ENCODE data around the gene TNFRSF1A. TPM values are rescaled to one million over a fixed set of nuclear protein-coding genes. Genes with fewer than 3 reads are reported as not detected.

Gene TNFRSF1A
- total RNA-seq, 1 donor from 2014 or later, result 185 TPM

DNA sequence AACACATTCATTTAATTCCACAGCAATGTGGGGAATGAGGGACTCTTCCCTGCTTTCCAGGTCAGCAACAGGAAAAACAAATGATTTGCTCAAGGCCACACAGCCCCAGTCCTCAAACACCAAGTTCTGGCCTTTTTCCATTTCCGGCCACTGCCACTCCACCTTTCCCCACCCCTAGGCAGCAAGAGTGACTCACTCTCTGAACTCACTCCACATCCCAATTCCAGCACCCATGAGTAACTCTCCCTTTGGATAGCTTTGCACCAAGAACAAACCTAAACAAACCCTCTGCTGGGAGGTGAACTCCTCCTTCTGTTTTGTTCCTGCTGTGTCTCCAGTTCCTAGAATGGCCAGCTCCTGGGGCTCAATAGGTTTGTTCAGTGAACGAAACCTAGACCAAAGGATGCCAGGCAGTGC is 61.8 kb downstream of the TNFRSF1A start:
- Histone ChIP-seq H3K4me1 (peaks cover 26% of the 10 kb centered on the region), H3K27me3 (no peaks in the 10 kb centered on the region), H3K4me3 (no peak overlapping the region), H3K36me3 (no peaks in the 10 kb centered on the region), H3K27ac (peak overlapping the region; percentile 95), H3K9me3 (no peaks in the 10 kb centered on the region)
- peak; percentile 79 for DNase-seq
- peak; percentile 49 for ATAC-seq
- intact Hi-C loops (cut with DNase I), result loop anchor here (5.0 kb wide), 2 partner anchors 83 to 213 kb away; no protein-coding TSS in a partner anchor
- TF ChIP-seq, protein P1, sequence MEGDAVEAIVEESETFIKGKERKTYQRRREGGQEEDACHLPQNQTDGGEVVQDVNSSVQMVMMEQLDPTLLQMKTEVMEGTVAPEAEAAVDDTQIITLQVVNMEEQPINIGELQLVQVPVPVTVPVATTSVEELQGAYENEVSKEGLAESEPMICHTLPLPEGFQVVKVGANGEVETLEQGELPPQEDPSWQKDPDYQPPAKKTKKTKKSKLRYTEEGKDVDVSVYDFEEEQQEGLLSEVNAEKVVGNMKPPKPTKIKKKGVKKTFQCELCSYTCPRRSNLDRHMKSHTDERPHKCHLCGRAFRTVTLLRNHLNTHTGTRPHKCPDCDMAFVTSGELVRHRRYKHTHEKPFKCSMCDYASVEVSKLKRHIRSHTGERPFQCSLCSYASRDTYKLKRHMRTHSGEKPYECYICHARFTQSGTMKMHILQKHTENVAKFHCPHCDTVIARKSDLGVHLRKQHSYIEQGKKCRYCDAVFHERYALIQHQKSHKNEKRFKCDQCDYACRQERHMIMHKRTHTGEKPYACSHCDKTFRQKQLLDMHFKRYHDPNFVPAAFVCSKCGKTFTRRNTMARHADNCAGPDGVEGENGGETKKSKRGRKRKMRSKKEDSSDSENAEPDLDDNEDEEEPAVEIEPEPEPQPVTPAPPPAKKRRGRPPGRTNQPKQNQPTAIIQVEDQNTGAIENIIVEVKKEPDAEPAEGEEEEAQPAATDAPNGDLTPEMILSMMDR (IDR thresholded peaks at IDR 0.05), result no peak

DNA sequence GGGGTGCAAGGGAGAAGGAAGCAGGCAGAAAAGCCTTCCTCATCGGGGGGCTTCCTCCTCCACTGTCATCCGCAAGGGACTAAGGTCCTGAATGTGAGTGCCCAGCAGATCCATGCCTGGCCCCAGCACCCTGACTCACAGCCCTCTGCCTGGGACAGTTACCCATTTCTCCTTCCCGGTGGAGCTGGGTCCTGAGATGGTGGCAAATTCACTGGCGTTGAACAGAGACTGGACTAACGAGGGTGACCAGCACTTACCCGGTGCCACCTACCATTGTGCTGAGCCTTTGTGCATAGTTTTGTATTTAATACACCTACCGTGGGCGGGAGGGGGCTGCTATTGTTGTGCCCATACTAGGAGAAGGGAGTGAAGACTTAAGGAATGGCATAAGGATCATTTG is 62.2 kb downstream of the TNFRSF1A start:
- Histone ChIP-seq H3K4me1 (peaks cover 28% of the 10 kb centered on the region), H3K36me3 (no peaks in the 10 kb centered on the region), H3K4me3 (no peak overlapping the region), H3K27me3 (no peaks in the 10 kb centered on the region), H3K27ac (peak overlapping the region; percentile 95), H3K9me3 (no peaks in the 10 kb centered on the region)
- DNase-seq (peak; percentile 62), ATAC-seq (no peak)
- TF ChIP-seq, protein P1 (IDR thresholded peaks at IDR 0.05), result no peak
- intact Hi-C loops (cut with DNase I), result loop anchor here (5.0 kb wide), 2 partner anchors 82 to 212 kb away; no protein-coding TSS in a partner anchor

DNA sequence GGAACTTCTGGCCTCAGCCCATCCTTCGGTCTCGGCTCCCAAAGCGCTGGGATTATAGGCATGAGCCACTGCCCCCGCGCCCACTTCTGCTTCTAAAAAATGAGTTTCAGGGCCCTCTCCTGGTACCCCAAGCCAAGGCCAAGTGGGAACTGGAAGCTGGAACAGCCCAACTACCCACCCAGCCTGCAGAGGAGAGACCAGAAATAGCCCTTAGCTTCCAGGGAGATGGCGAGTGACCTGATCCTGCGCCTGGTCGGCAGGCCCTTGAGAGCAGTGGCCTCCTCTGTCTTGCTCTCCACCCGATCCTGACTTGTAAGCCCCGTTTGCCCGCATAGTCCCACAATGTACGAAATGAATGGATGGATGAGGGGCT is 62.6 kb downstream of the TNFRSF1A start:
- no peak for ATAC-seq
- peak; percentile 60 for DNase-seq
- no peaks in the 10 kb centered on the region for H3K9me3 ChIP-seq
- H3K36me3 ChIP-seq, result no peaks in the 10 kb centered on the region
- peaks cover 32% of the 10 kb centered on the region for H3K4me1 ChIP-seq
- no peaks in the 10 kb centered on the region for H3K27me3 ChIP-seq
- TF ChIP-seq, protein P1 (IDR thresholded peaks at IDR 0.05), result no peak
- peak overlapping the region; percentile 60 for H3K4me3 ChIP-seq
- H3K27ac ChIP-seq, result peak overlapping the region; percentile 95
- intact Hi-C loops (cut with DNase I), result no loop called here

Other genes starting within 250 kb of the TNFRSF1A start
- 729 TPM for gene VWF, start 217.4 kb downstream of the TNFRSF1A start, total RNA-seq
- gene CD9, start 141.7 kb downstream of the TNFRSF1A start, total RNA-seq, result 445 TPM
- 5.1 TPM for gene PLEKHG6, start 31.4 kb downstream of the TNFRSF1A start, total RNA-seq
- gene SCNN1A, start 33.5 kb upstream of the TNFRSF1A start, total RNA-seq, result 199 TPM
- 156 TPM for gene LTBR, start 42.1 kb upstream of the TNFRSF1A start, total RNA-seq
- 1.5 TPM for gene CD27, start 102.9 kb upstream of the TNFRSF1A start, total RNA-seq
- 28.4 TPM for gene TAPBPL, start 110.0 kb upstream of the TNFRSF1A start, total RNA-seq
- gene VAMP1, start 128.6 kb upstream of the TNFRSF1A start, total RNA-seq, result 6.3 TPM
- gene MRPL51, start 151.2 kb upstream of the TNFRSF1A start, total RNA-seq, result 114 TPM
- 26.7 TPM for gene NCAPD2, start 152.0 kb upstream of the TNFRSF1A start, total RNA-seq
- 736 TPM for gene GAPDH, start 192.4 kb upstream of the TNFRSF1A start, total RNA-seq
- gene IFFO1, start 214.0 kb upstream of the TNFRSF1A start, total RNA-seq, result 23.5 TPM
- 32.2 TPM for gene NOP2, start 226.2 kb upstream of the TNFRSF1A start, total RNA-seq